AG04450 (cell line): ENCODE data around the gene EGFL8. TPM values are rescaled to one million over a fixed set of nuclear protein-coding genes. Genes with fewer than 3 reads are reported as not detected.

Source experiments
- CTCF ChIA-PET: fragments of 300-600, 350-600 bp; formaldehyde crosslinking; extraction: SDS; loops from one replicate; lab custom pipeline; 2022; ENCODE audit warnings: antibody characterized with exemption, inconsistent platforms; lab: Charles Lee
- POLR2A ChIA-PET: fragments of 350-600 bp; formaldehyde crosslinking; extraction: SDS; loops from one replicate; lab custom pipeline; 2021; ENCODE audit warnings: antibody characterized with exemption, inconsistent platforms; lab: Yijun Ruan, JAX
- DNase-seq: peaks from one replicate; pipeline ENCODE4 v3.0.0-alpha.2; 2011; ENCODE audit warnings: low read depth, low spot score
- H3K27ac ChIP-seq: one replicate; pipeline ENCODE4 v1.5.1; 2012; ENCODE audit warnings: low read depth, low read length, control low read depth
- H3K27me3 ChIP-seq: one replicate; pipeline ENCODE4 v1.6.0; 2012; ENCODE audit warnings: low read length; ENCODE audit not compliant: control insufficient read depth, insufficient read depth
- H3K4me3 ChIP-seq: 2 replicates; pipeline ENCODE4 v1.5.1; 2011; ENCODE audit warnings: mild to moderate bottlenecking, low read depth, low read length, control low read depth
- H3K9me3 ChIP-seq: 2 replicates; pipeline ENCODE4 v1.5.1; 2012; ENCODE audit warnings: low read length; ENCODE audit not compliant: control insufficient read depth, insufficient read depth
- CTCF ChIP-seq: IDR thresholded peaks from 2 replicates; pipeline ENCODE4 v1.5.1; 2011; ENCODE audit warnings: low read depth, low read length, control low read depth, inconsistent platforms
- polyA plus RNA-seq: library from polyadenylated mRNA; depleted of rRNA; stranded (reverse); fragments of >200 nt; gene quantifications from 2 replicates; pipeline ENCODE4 v1.2.3, GENCODE V29; 2011

EGFL8 gene
- polyA plus RNA-seq, 1 experiment = 2.8 TPM

GRCh38 chr6:32179766-32180405 lies 15.5 kb downstream of the EGFL8 start:
- no peak for TF ChIP-seq CTCF
- POLR2A ChIA-PET = interaction anchor here (1.0 kb wide), 1 partner anchor 10 kb away, joined by 4 read pairs; the partner anchor contains the start of gene PBX2
- CTCF ChIA-PET = interaction anchor here (1.6 kb wide), 1 partner anchor 15 kb away, joined by 13 read pairs; no protein-coding TSS in a partner anchor
- no peaks in the 10 kb centered on the region for H3K27me3 ChIP-seq
- no peak overlapping the region for H3K4me3 ChIP-seq
- peaks cover 3% of the 10 kb centered on the region; the same call in 1 of the 2 replicates for H3K9me3 ChIP-seq
- H3K27ac ChIP-seq = no peak overlapping the region
- no peak for DNase-seq

- no peaks in the 10 kb centered on the region for H3K9me3 ChIP-seq
- H3K27ac ChIP-seq = no peak overlapping the region
- ChIA-PET CTCF (interaction anchor here (0.7 kb wide), 1 partner anchor 62 kb away, joined by 3 read pairs; no protein-coding TSS in a partner anchor), POLR2A (no interaction called here)
- TF ChIP-seq CTCF = no peak
- no peak overlapping the region for H3K4me3 ChIP-seq
- H3K27me3 ChIP-seq = no peaks in the 10 kb centered on the region
- DNase-seq = no peak
Observed at GRCh38 chr6:32181148-32181702, 16.8 kb downstream of the EGFL8 start.

- no peak for DNase-seq
- Histone ChIP-seq H3K27me3 (no peaks in the 10 kb centered on the region), H3K9me3 (no peaks in the 10 kb centered on the region), H3K27ac (no peak overlapping the region), H3K4me3 (no peak overlapping the region)
- ChIA-PET CTCF (interaction anchor here (0.8 kb wide), 1 partner anchor 65 kb away, joined by 3 read pairs; no protein-coding TSS in a partner anchor), POLR2A (no interaction called here)
- TF ChIP-seq CTCF = no peak
Observed at GRCh38 chr6:32181915-32182529, 17.6 kb downstream of the EGFL8 start.

GRCh38 chr6:32182555-32182981 lies 18.2 kb downstream of the EGFL8 start:
- CTCF ChIA-PET = interaction anchor here (0.8 kb wide), 1 partner anchor 66 kb away, joined by 3 read pairs; no protein-coding TSS in a partner anchor
- DNase-seq = no peak

More at GRCh38 chr6:32182555-32182981, 18.2 kb downstream of the EGFL8 start:
- Histone ChIP-seq H3K27me3 (no peaks in the 10 kb centered on the region), H3K27ac (no peak overlapping the region), H3K4me3 (no peak overlapping the region), H3K9me3 (no peaks in the 10 kb centered on the region)
- TF ChIP-seq CTCF = no peak
- POLR2A ChIA-PET = no interaction called here
